UCSD-AML1 (cell line): Measurements from ENCODE around the gene TMEM53.

Source experiments
- DNase-seq: peaks from one replicate; lab custom pipeline; 2025; ENCODE audit not compliant: unreplicated experiment; lab: John Stamatoyannopoulos, UW

TMEM53 gene

GRCh38 chr1:44606701-44607281, 67.5 kb downstream of the TMEM53 start:
- no peak for DNase-seq

- DNase-seq = no peak
These were observed 68.2 kb downstream of the TMEM53 start for GRCh38 chr1:44605914-44606615.

- DNase-seq = no peak
These were observed 69.9 kb downstream of the TMEM53 start for GRCh38 chr1:44604157-44604955.

- DNase-seq = no peak
These were observed 70.6 kb downstream of the TMEM53 start for GRCh38 chr1:44603718-44604117.
